ENCODE data around the gene FH. TPM values are rescaled to one million over a fixed set of nuclear protein-coding genes. Genes with fewer than 3 reads are reported as not detected.

The FH gene
- 10 to 100 TPM; 95.2 to 95.6 TPM for total RNA-seq

DNA sequence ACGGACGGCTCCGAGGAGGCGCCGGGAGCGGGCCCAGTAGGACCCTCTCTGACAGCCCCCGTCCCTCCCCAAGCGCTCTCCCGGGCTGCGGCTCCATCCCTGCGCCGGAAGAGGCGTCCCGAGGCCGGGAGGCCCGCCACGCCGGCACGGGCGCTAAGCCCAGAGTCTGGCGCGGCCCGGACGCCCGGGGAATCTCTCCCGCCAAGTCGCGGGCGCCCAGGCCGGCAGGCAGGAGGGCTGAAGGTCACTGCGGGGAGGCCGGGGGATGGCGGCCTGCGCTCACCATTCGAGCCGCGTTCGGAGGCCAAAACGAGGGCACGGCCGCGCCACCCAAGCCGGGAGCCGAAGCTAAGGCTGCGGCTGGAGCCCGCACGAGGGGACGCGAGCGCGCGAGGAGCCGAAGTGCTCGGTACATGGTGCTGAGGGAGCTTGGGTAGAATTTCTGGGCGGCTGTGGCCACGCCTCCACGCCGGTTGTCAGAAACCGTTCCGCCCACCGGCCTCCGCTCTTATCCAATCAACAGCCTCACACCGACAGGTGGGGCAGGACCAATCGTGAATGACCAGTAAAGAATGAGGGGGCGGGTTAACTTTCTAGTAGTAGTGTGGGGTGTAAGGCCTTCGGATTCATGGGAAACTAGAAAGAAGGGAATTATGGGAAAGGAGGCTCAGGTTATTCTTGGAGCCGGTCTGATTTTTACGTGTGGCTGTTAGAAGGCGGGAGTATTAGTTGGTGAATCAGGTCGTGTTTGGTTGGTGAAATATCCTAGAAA, at the start of gene FH:
TSS of gene FH (minus strand) at position 448 of the 772 bp plus-strand sequence. CDS start at position 415, 33 bp downstream.
- ATAC-seq, result peak; percentile 98
- intact Hi-C loops (cut with micrococcal nuclease), result loop anchor here (5.0 kb wide), 1 partner anchor 328 kb away; the partner anchor contains the start of gene EXO1
- no peaks in the 10 kb centered on the region for H3K9me3 Mint-ChIP-seq
- H3K27me3 Mint-ChIP-seq, result peaks cover 17% of the 10 kb centered on the region
- ChIA-PET CTCF (interaction anchor here (0.6 to 2.0 kb wide), 6 partner anchors 13 to 1838 kb away, joined by 3 to 10 read pairs (median 3); partner anchors contain the start of gene KMO), POLR2A (interaction anchor here (2.4 kb wide), 1 partner anchor 25 kb away, joined by 6 read pairs; no protein-coding TSS in a partner anchor)
- H3K4me3 Mint-ChIP-seq, result peak within 1 kb of the TSS; percentile 93
- peak within 1 kb of the TSS; percentile 90 for H3K27ac Mint-ChIP-seq
- H3K4me1 Mint-ChIP-seq (ENCODE audit: low read depth), result peaks cover 21% of the 10 kb centered on the region
- TF ChIP-seq, protein P1, sequence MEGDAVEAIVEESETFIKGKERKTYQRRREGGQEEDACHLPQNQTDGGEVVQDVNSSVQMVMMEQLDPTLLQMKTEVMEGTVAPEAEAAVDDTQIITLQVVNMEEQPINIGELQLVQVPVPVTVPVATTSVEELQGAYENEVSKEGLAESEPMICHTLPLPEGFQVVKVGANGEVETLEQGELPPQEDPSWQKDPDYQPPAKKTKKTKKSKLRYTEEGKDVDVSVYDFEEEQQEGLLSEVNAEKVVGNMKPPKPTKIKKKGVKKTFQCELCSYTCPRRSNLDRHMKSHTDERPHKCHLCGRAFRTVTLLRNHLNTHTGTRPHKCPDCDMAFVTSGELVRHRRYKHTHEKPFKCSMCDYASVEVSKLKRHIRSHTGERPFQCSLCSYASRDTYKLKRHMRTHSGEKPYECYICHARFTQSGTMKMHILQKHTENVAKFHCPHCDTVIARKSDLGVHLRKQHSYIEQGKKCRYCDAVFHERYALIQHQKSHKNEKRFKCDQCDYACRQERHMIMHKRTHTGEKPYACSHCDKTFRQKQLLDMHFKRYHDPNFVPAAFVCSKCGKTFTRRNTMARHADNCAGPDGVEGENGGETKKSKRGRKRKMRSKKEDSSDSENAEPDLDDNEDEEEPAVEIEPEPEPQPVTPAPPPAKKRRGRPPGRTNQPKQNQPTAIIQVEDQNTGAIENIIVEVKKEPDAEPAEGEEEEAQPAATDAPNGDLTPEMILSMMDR (IDR thresholded peaks at IDR 0.05), result no peak
- peak; percentile 97 for DNase-seq
- peaks cover 18% of the 10 kb centered on the region for H3K36me3 Mint-ChIP-seq (ENCODE audit: low read depth)

DNA sequence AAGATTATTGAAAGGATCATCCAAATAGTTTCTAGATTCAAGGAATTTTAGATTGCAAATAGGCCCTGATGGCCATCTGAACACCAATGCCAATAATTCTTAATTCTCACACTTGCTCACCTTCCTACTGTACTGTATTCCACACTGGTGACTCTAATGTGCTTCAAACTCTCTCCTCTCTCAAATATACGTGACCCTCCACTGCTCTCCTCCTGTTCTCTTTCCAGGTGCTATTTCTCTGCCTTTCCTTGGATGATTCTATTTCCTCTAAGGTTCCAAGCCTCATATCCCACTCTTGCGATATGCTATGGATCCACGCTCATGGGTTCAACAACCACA, 41.3 kb upstream of the FH start:
- Mint-ChIP-seq H3K27me3 (no peaks in the 10 kb centered on the region), H3K9me3 (no peaks in the 10 kb centered on the region), H3K36me3 (ENCODE audit: low read depth) (no peaks in the 10 kb centered on the region), H3K4me1 (ENCODE audit: low read depth) (no peaks in the 10 kb centered on the region), H3K27ac (no peak overlapping the region), H3K4me3 (no peak overlapping the region)
- ChIA-PET CTCF (no interaction called here), POLR2A (no interaction called here)
- intact Hi-C loops (cut with micrococcal nuclease), result no loop called here
- DNase-seq (no peak), ATAC-seq (no peak)
- TF ChIP-seq, protein P1 (IDR thresholded peaks at IDR 0.05), result no peak

DNA sequence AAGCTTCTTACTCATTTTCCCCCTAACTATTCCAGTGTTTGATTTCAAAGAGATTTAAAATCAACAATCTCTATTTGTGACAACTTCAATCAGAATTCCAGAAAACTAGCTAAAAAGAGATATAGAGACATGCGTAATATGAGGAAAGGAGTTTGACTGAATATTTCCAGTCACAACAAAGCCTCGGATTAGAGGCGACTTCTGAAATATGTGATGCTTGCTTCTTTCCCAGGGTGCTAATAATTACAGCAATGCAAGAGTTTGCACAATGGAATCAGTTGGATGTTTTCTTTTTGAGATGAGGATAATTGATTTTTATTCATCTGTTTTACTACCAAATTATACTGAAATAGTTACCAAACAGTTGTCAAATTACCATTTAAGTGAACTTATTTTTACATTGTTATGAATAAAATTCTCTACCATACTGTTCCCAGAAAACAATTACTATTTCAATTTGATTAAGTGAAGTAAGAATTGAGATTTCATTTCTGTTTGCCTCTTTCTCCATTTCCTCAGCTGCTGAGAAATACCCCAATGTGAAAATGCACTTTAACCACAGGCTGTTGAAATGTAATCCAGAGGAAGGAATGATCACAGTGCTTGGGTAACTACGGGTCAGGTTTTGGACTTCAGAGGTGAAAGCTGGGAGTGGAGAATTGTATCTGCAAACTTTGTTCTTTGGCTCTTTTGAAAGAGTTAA, 40.7 kb upstream of the FH start:
- H3K9me3 Mint-ChIP-seq, result no peaks in the 10 kb centered on the region
- intact Hi-C loops (cut with micrococcal nuclease), result no loop called here
- TF ChIP-seq, protein P1 (IDR thresholded peaks at IDR 0.05), result no peak
- no peak overlapping the region for H3K27ac Mint-ChIP-seq
- ATAC-seq (no peak), DNase-seq (no peak)
- ChIA-PET CTCF (no interaction called here), POLR2A (no interaction called here)
- H3K27me3 Mint-ChIP-seq, result no peaks in the 10 kb centered on the region
- no peak overlapping the region for H3K4me3 Mint-ChIP-seq
- H3K4me1 Mint-ChIP-seq (ENCODE audit: low read depth), result no peaks in the 10 kb centered on the region
- H3K36me3 Mint-ChIP-seq (ENCODE audit: low read depth), result no peaks in the 10 kb centered on the region

DNA sequence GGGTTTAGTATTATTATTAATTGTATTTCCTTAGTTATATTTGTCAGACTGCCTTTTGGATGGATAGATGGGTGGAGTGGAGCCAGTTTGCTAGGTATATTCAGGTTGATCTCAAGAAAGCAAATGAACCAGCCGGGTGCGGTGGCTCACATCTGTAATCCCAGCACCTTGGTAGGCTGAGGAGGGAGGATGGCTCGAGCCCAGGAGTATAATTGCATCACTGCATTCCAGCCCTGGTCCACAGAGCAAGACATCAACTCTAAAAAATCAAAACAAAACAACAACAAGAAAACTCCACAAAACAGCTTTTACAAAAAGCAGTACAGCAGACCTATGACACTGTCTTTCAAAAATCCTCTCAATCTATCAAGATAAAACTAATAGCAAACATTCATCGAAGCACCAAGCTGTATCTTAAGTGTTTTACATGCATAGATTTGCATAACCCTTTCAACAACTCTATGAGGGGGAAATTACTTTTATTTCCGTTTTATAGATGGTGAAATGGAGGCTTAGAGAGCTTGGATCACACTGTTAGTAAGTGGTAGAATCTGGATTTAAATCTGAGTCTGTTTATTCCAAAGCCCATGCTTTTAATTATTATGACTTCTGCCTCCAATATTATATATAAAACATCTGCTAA, 38.1 kb upstream of the FH start:
- H3K4me1 Mint-ChIP-seq (ENCODE audit: low read depth), result peaks cover 1% of the 10 kb centered on the region
- intact Hi-C loops (cut with micrococcal nuclease), result no loop called here
- H3K4me3 Mint-ChIP-seq, result no peak overlapping the region
- peaks cover 1% of the 10 kb centered on the region for H3K9me3 Mint-ChIP-seq
- CTCF ChIA-PET, result no interaction called here
- TF ChIP-seq, protein P1 (IDR thresholded peaks at IDR 0.05), result no peak
- POLR2A ChIA-PET, result no interaction called here
- H3K27ac Mint-ChIP-seq, result no peak overlapping the region
- H3K27me3 Mint-ChIP-seq, result no peaks in the 10 kb centered on the region
- no peak for ATAC-seq
- no peak for DNase-seq
- H3K36me3 Mint-ChIP-seq (ENCODE audit: low read depth), result no peaks in the 10 kb centered on the region
